GM23338 (cell line): Measurements from ENCODE around the gene C1QTNF2. TPM values are rescaled to one million over a fixed set of nuclear protein-coding genes. Genes with fewer than 3 reads are reported as not detected.

ENCODE experiments used
- ATAC-seq: fragments of 200-7000 bp; cut with Tn5 transposase; 3 replicates; pipeline ENCODE4 v1.9.1; 2020
- DNase-seq: peaks from one replicate; pipeline ENCODE4 v3.0.0-alpha.2; 2015; ENCODE audit warnings: low spot score
- H2AFZ ChIP-seq: fragments of 200-600 bp; sonication (generic); 2 replicates; pipeline ENCODE4 v1.8.0; 2016; ENCODE audit warnings: antibody characterized with exemption, mild to moderate bottlenecking, moderate library complexity
- H3F3A ChIP-seq: fragments of 200-600 bp; sonication (generic); replicated peaks from 2 replicates; pipeline ENCODE4 v1.8.0; 2017; ENCODE audit warnings: antibody characterized with exemption, mixed run types, low read depth
- H3K27ac ChIP-seq: fragments of 200-600 bp; sonication (generic); 2 replicates; pipeline ENCODE4 v1.6.1; 2016; ENCODE audit warnings: low read depth
- H3K27me3 ChIP-seq: fragments of 200-600 bp; sonication (generic); 2 replicates; pipeline ENCODE4 v1.8.0; 2016; ENCODE audit warnings: mild to moderate bottlenecking, mixed run types, moderate library complexity; ENCODE audit not compliant: insufficient read depth
- H3K36me3 ChIP-seq: fragments of 200-600 bp; sonication (generic); 2 replicates; pipeline ENCODE4 v1.8.0; 2016; ENCODE audit warnings: mild to moderate bottlenecking; ENCODE audit not compliant: insufficient read depth
- H3K4me1 ChIP-seq: fragments of 200-600 bp; sonication (generic); 2 replicates; pipeline ENCODE4 v1.8.0; 2016; ENCODE audit warnings: mild to moderate bottlenecking, moderate library complexity; ENCODE audit not compliant: insufficient read depth
- H3K4me2 ChIP-seq: fragments of 200-600 bp; sonication (generic); 2 replicates; pipeline ENCODE4 v1.7.1; 2017; ENCODE audit warnings: mixed run types
- H3K4me3 ChIP-seq: fragments of 200-600 bp; sonication (generic); 2 replicates; pipeline ENCODE4 v1.6.1; 2016; ENCODE audit warnings: mixed run types
- H3K79me2 ChIP-seq: fragments of 200-600 bp; sonication (generic); replicated peaks from 2 replicates; pipeline ENCODE4 v1.8.0; 2017; ENCODE audit warnings: mild to moderate bottlenecking; ENCODE audit not compliant: insufficient read depth
- H3K9me2 ChIP-seq: fragments of 200-600 bp; sonication (generic); 2 replicates; pipeline ENCODE4 v1.8.0; 2017; ENCODE audit not compliant: insufficient read depth
- H4K20me1 ChIP-seq: fragments of 200-600 bp; sonication (generic); replicated peaks from 2 replicates; pipeline ENCODE4 v1.8.0; 2017; ENCODE audit warnings: mild to moderate bottlenecking; ENCODE audit not compliant: insufficient read depth
- H3K27ac Mint-ChIP-seq: 2 replicates; pipeline ENCODE4 v1.8.0; 2020; ENCODE audit warnings: inconsistent platforms, mild to moderate bottlenecking, moderate library complexity, mixed read lengths
- H3K27me3 Mint-ChIP-seq: 3 replicates; pipeline ENCODE4 v1.8.0; 2022; ENCODE audit warnings: low read depth, mild to moderate bottlenecking, moderate library complexity, mixed read lengths, inconsistent platforms; ENCODE audit not compliant: insufficient read depth, poor library complexity
- H3K36me3 Mint-ChIP-seq: 3 replicates; pipeline ENCODE4 v1.8.0; 2021; ENCODE audit warnings: low read depth, mild to moderate bottlenecking, inconsistent platforms, moderate library complexity, mixed read lengths
- H3K4me1 Mint-ChIP-seq: 3 replicates; pipeline ENCODE4 v1.8.0; 2020; ENCODE audit warnings: mild to moderate bottlenecking, inconsistent platforms, mixed read lengths
- H3K4me3 Mint-ChIP-seq: 3 replicates; pipeline ENCODE4 v1.8.0; 2021; ENCODE audit warnings: moderate library complexity, mild to moderate bottlenecking, inconsistent platforms, mixed read lengths
- H3K9me3 Mint-ChIP-seq: 3 replicates; pipeline ENCODE4 v1.8.0; 2020; ENCODE audit warnings: moderate library complexity, mild to moderate bottlenecking, inconsistent platforms, mixed read lengths
- CREB1 ChIP-seq: fragments of 250-450 bp; sonication (Bioruptor Pico); IDR thresholded peaks from 2 replicates; pipeline ENCODE4 v1.5.0; 2020; ENCODE audit warnings: low read depth, mild to moderate bottlenecking, moderate library complexity
- ETS1 ChIP-seq: IDR thresholded peaks from 2 replicates; pipeline ENCODE4 v1.6.1; 2016; ENCODE audit warnings: antibody characterized with exemption
- POLR2AphosphoS5 ChIP-seq: IDR thresholded peaks from 2 replicates; pipeline ENCODE4 v1.6.1; 2016; ENCODE audit warnings: antibody characterized with exemption, low read depth
- REST ChIP-seq: IDR thresholded peaks from one replicate; pipeline ENCODE4 v1.6.1; 2018; ENCODE audit warnings: antibody characterized with exemption; ENCODE audit not compliant: unreplicated experiment
- ZNF114 ChIP-seq: fragments of 250-450 bp; sonication (Bioruptor Pico); IDR thresholded peaks from 2 replicates; pipeline ENCODE4 v1.5.0; 2020; ENCODE audit warnings: mild to moderate bottlenecking, moderate library complexity
- ZNF331 ChIP-seq: fragments of 250-450 bp; sonication (Bioruptor Pico); IDR thresholded peaks from 2 replicates; pipeline ENCODE4 v1.5.0; 2020; ENCODE audit warnings: low read depth, mild to moderate bottlenecking, moderate library complexity
- polyA plus RNA-seq: library from polyadenylated mRNA; unstranded; fragments of >200 nt; fragmentation: Nextera tagmentation; extraction: Ambion mirVana; gene quantifications from 2 replicates; pipeline ENCODE4 v1.2.1, GENCODE V29; 2016
- total RNA-seq: library from RNA; depleted of rRNA; stranded (reverse); fragments of >200 nt; shearing (Covaris generic); gene quantifications from 2 replicates; pipeline ENCODE4 v1.2.3, GENCODE V29; 2014
- TF ChIP-seq, protein P1 (sequence below), 2 experiments: fragments of 200-600 bp in 1 of 2; sonication (generic) in 1 of 2; conservative IDR thresholded peaks; 2 replicates each; pipeline versions ENCODE4 v1.5.1 to v1.6.1; 2016 to 2017; ENCODE audit warnings: antibody characterized with exemption in 2 of 2, low read depth in 2 of 2, mild to moderate bottlenecking in 2 of 2, moderate library complexity in 1 of 2

C1QTNF2 gene
- total and polyA plus RNA-seq, 2 experiments from 2014 or later, result 0.56 to 0.92 TPM

GRCh38 chr5:160312134-160312959 lies 58.1 kb downstream of the C1QTNF2 start, which contains the start of gene CCNJL:
Gene CCNJL, minus strand, starts transcription at chr5:160312564. Its CDS starts 641 bp downstream, at chr5:160311923.
- ATAC-seq (peak; percentile 79), DNase-seq (peak; percentile 90)
- Histone ChIP-seq H3K27me3 (no peaks in the 10 kb centered on the region), H3K9me2 (no peaks in the 10 kb centered on the region), H3F3A (0 out of 2 replicates have a peak, but pooled peaks cover 3% of the 10 kb centered on the region), H3K36me3 (peaks cover 4% of the 10 kb centered on the region; the same call in 1 of the 2 replicates), H2AFZ (peak within 1 kb of the TSS; percentile 91), H3K4me3 (peak within 1 kb of the TSS; percentile 86), H3K27ac (peak within 1 kb of the TSS; percentile 93), H4K20me1 (peaks cover 14% of the 10 kb centered on the region), H3K4me2 (peak within 1 kb of the TSS; percentile 85), H3K4me1 (peaks cover 41% of the 10 kb centered on the region), H3K79me2 (peaks cover 46% of the 10 kb centered on the region)
- Mint-ChIP-seq H3K27me3 (peaks cover 8% of the 10 kb centered on the region), H3K9me3 (no peaks in the 10 kb centered on the region; the same call in 2 of the 3 replicates), H3K36me3 (peaks cover 32% of the 10 kb centered on the region), H3K27ac (peak within 1 kb of the TSS; percentile 87), H3K4me3 (peak within 1 kb of the TSS; percentile 94), H3K4me1 (peaks cover 55% of the 10 kb centered on the region)
- peak; percentile 77 for TF ChIP-seq POLR2AphosphoS5
- TF ChIP-seq, protein P1, sequence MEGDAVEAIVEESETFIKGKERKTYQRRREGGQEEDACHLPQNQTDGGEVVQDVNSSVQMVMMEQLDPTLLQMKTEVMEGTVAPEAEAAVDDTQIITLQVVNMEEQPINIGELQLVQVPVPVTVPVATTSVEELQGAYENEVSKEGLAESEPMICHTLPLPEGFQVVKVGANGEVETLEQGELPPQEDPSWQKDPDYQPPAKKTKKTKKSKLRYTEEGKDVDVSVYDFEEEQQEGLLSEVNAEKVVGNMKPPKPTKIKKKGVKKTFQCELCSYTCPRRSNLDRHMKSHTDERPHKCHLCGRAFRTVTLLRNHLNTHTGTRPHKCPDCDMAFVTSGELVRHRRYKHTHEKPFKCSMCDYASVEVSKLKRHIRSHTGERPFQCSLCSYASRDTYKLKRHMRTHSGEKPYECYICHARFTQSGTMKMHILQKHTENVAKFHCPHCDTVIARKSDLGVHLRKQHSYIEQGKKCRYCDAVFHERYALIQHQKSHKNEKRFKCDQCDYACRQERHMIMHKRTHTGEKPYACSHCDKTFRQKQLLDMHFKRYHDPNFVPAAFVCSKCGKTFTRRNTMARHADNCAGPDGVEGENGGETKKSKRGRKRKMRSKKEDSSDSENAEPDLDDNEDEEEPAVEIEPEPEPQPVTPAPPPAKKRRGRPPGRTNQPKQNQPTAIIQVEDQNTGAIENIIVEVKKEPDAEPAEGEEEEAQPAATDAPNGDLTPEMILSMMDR (conservative IDR thresholded peaks at IDR 0.05; ENCODE audit: low read depth in 2 of 2), result no peak
- 0 out of 2 replicates have a peak, but pooled peaks have one; percentile 5 for TF ChIP-seq CREB1
- TF ChIP-seq REST, result no peak

DNA sequence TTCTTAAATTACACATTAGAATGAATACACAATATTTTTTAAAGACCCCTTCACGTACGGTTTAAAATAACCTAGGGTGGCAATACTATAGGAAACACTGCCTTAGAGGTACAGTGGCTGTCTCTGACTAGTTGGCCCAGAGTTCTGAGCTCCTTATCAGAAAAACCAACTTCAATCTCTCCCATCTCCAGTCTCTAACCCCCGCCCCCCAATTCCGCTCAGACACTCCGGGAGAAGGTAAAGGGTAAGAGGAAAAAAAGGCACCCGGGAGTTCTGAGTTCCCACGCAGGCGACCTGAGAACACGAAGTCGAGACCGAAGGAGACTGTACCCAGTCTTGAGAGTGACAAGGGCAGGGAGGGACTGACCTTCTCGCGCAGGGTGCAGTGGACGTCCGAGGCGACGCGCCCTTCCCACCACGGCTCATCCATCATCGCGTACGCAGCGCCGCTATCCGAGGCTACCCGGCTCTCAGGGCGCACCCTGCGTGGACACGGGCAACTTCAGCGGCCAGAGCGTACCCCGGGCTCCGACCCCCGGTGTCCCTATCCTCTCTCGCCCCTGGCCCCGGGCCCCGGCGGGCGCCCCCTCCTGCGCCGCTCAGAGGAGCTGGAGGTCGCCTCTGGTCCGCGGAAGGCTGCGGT lies 58.8 kb downstream of the C1QTNF2 start:
- Histone ChIP-seq H3K36me3 (peaks cover 4% of the 10 kb centered on the region; the same call in 1 of the 2 replicates), H3K79me2 (peaks cover 53% of the 10 kb centered on the region), H3K4me2 (peak overlapping the region; percentile 85), H3K9me2 (no peaks in the 10 kb centered on the region), H3K27ac (no peak overlapping the region), H3K4me3 (peak overlapping the region; percentile 86), H4K20me1 (peaks cover 15% of the 10 kb centered on the region), H3K4me1 (peaks cover 41% of the 10 kb centered on the region), H3K27me3 (no peaks in the 10 kb centered on the region), H2AFZ (no peak overlapping the region), H3F3A (0 out of 2 replicates have a peak, but pooled peaks cover 3% of the 10 kb centered on the region)
- peak; percentile 48 for DNase-seq
- Mint-ChIP-seq H3K9me3 (no peaks in the 10 kb centered on the region; the same call in 2 of the 3 replicates), H3K4me3 (peak overlapping the region; percentile 94), H3K4me1 (peaks cover 54% of the 10 kb centered on the region), H3K36me3 (peaks cover 38% of the 10 kb centered on the region), H3K27me3 (peaks cover 8% of the 10 kb centered on the region), H3K27ac (no peak overlapping the region)
- peak; percentile 41 for ATAC-seq
- TF ChIP-seq REST, result no peak
- no peak for TF ChIP-seq ZNF114 (CRISPR knock-in tag)
- TF ChIP-seq ZNF331 (CRISPR knock-in tag), result no peak
- no peak for TF ChIP-seq ETS1
